Heart left ventricle (tissue), 16 donors: Measurements from ENCODE around the gene SIAH2. TPM values are rescaled to one million over a fixed set of nuclear protein-coding genes. Genes with fewer than 3 reads are reported as not detected.

ENCODE experiments used
- ATAC-seq, 4 donors: fragments of 200-7000 bp; cut with Tn5 transposase; one replicate each; pipeline ENCODE4 v1.9.1; 2020 to 2022; ENCODE audit warnings: moderate library complexity in 4 of 4, mild to moderate bottlenecking in 3 of 4, moderate number of reproducible peaks in 1 of 4
- DNase-seq, 5 donors: peaks; one replicate each; pipeline ENCODE4 v3.0.0-alpha.2; 2020
- H3K27ac ChIP-seq, 12 donors: fragments of 200-600 bp; sonication (generic) in 4 of 12; one replicate each; pipeline versions ENCODE4 v1.5.0 to v1.8.0; 2016 to 2022; ENCODE audit warnings: mild to moderate bottlenecking in 2 of 12
- H3K27me3 ChIP-seq, 9 donors: fragments of 200-600 bp; sonication (generic) in 2 of 9; one replicate each; pipeline versions ENCODE4 v1.5.1 to v1.8.0; 2016 to 2022; ENCODE audit warnings: mild to moderate bottlenecking in 3 of 9
- H3K36me3 ChIP-seq, 9 donors: fragments of 200-600 bp; sonication (generic) in 2 of 9; one replicate each; pipeline versions ENCODE4 v1.5.0 to v1.8.0; 2018 to 2022; ENCODE audit warnings: mild to moderate bottlenecking in 2 of 9
- H3K4me1 ChIP-seq, 12 donors: fragments of 200-600 bp; sonication (generic) in 4 of 12; one replicate each; pipeline versions ENCODE4 v1.5.0 to v1.8.0; 2016 to 2022; ENCODE audit warnings: mild to moderate bottlenecking in 3 of 12
- H3K4me3 ChIP-seq, 12 donors: fragments of 200-600 bp; sonication (generic) in 4 of 12; one replicate each; pipeline versions ENCODE4 v1.5.0 to v1.8.0; 2017 to 2022; ENCODE audit warnings: mild to moderate bottlenecking in 9 of 12, moderate library complexity in 4 of 12
- H3K9me3 ChIP-seq, 12 donors: fragments of 200-600 bp; sonication (generic) in 4 of 12; one replicate each; pipeline versions ENCODE4 v1.5.0 to v1.8.0; 2016 to 2022; ENCODE audit warnings: mild to moderate bottlenecking in 1 of 12
- POLR2A ChIP-seq, 2 donors: fragments of 450-650 bp; IDR thresholded peaks; one replicate each; pipeline ENCODE4 v1.6.1; 2017; ENCODE audit warnings: antibody characterized with exemption in 2 of 2, mild to moderate bottlenecking in 2 of 2, moderate library complexity in 2 of 2
- WGBS, 4 donors: extraction: QIAGEN DNeasy Blood & Tissue Kit in 2 of 4; methylation state at CpG; one replicate each; pipeline versions ENCODE4 v1.1.5 to v1.1.7; 2013 to 2018; 5-methylcytosine and 5-hydroxymethylcytosine counted together
- intact Hi-C, 10 donors: fragments of 100-400 bp; cut with DNase I; formaldehyde crosslinking; loops; one replicate each; pipeline versions ENCODE4 v1.11.1 to v1.14.2; 2022
- polyA plus RNA-seq, 2 donors: library from polyadenylated mRNA; stranded (reverse); fragments of 200-250 nt; gene quantifications; one replicate each; pipeline ENCODE4 v1.2.3, GENCODE V29; 2013
- total RNA-seq, 9 donors: library from RNA; depleted of rRNA in 2 of 9; stranded (reverse); fragments of >200 nt in 2 of 9; fragmentation: NEBNext Ultra II Directional in 3 of 9; extraction: Animal tissue kit (Norgen Biotek cat#: 25700) in 3 of 9; gene quantifications; one replicate each; pipeline versions ENCODE4 v1.1.0 to v1.2.4, GENCODE V29; 2016 to 2023
- TF ChIP-seq, protein P1 (sequence below), 12 donors: fragments of 200-600 bp; sonication (generic) in 4 of 12; IDR thresholded peaks; one replicate each; pipeline versions ENCODE4 v1.5.0 to v1.8.0; 2018 to 2022; ENCODE audit warnings: antibody characterized with exemption in 12 of 12, mild to moderate bottlenecking in 5 of 12
- donor health status: ischemic (EF 13 %, LVEDD 7.1; RV severe dilation, severe dysfunction).
- donor health status: healthy with polysubstance abuse.
- donor health status: DM: no; HTN: yes; CAD: no.
- donor health status: DM: no; HTN: no; CAD: no.
- donor health status: ischemic (EF 25% LVEDD 6.9; RV normal size, moderate dysfunction).
- donor health status: ischemic (EF 25% LVEDD 5.7; RV mildly dilated, moderate dysfunction).
- donor health status: healthy.
- donor health status: DM: yes; HTN: yes; CAD: no.
- donor health status: ischemic (EF 35%, LVEDD 5.7; RV mildly dilated, moderate dysfunction).
- donor health status: nonischemic (EF 11% LVEDD 7.7; RV severe dilation, severe dysfunction).
- donor health status: DM: yes; HTN: yes; CAD: no.
- donor health status: PGD.
- donor health status: ischemic (EF 29% LVEDD 5.4; RV normal size, mild dysfunction).
- donor health status: nonischemic (EF 23%, LVEDD 6.1; RV moderate dilation, normal function).

Gene SIAH2
- total and polyA plus RNA-seq, 11 donors: 7.1 to 38.7 (median 23.4) TPM

DNA sequence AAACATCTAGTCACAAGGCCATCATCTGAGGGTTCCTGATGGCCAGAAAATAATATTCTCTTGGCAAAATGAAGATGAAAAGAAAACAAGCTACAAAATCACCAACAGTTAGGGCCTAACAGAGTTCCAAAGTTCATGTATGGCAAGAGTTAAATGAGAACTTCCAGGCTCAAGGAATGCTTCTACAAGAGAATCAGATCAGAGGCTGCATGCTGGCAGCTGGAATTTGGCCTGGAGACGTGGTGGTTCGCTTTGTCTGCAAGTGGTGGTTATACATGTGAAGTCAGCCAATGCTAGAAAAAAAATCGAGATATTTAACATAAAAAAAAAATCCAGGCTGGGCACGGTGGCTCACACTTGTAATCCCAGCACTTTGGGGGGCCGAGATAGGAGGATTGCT, 5.6 kb downstream of the SIAH2 start:
- no peak for DNase-seq
- Histone ChIP-seq H3K9me3 (no peaks in the 10 kb centered on the region), H3K4me1 (peaks cover 5 to 77% (median 48%) of the 10 kb centered on the region in 12 donors), H3K27me3 (no peaks in the 10 kb centered on the region), H3K27ac (no peak overlapping the region), H3K4me3 (no peak overlapping the region), H3K36me3 (peaks cover 0 to 11% (median 0%) of the 10 kb centered on the region in 9 donors)
- ATAC-seq: no peak
- TF ChIP-seq, protein P1, sequence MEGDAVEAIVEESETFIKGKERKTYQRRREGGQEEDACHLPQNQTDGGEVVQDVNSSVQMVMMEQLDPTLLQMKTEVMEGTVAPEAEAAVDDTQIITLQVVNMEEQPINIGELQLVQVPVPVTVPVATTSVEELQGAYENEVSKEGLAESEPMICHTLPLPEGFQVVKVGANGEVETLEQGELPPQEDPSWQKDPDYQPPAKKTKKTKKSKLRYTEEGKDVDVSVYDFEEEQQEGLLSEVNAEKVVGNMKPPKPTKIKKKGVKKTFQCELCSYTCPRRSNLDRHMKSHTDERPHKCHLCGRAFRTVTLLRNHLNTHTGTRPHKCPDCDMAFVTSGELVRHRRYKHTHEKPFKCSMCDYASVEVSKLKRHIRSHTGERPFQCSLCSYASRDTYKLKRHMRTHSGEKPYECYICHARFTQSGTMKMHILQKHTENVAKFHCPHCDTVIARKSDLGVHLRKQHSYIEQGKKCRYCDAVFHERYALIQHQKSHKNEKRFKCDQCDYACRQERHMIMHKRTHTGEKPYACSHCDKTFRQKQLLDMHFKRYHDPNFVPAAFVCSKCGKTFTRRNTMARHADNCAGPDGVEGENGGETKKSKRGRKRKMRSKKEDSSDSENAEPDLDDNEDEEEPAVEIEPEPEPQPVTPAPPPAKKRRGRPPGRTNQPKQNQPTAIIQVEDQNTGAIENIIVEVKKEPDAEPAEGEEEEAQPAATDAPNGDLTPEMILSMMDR (IDR thresholded peaks at IDR 0.05): no peak
- TF ChIP-seq POLR2A (IDR thresholded peaks at IDR 0.05): no peak
- intact Hi-C loops: loop anchor here in 1 of 10 donors (5.0 kb wide), 1 partner anchor 35 kb away; no protein-coding TSS in a partner anchor
- 55 to 60% (median 57%) methylated on average over 5 of the region's 5 CpGs for WGBS, 4 donors

DNA sequence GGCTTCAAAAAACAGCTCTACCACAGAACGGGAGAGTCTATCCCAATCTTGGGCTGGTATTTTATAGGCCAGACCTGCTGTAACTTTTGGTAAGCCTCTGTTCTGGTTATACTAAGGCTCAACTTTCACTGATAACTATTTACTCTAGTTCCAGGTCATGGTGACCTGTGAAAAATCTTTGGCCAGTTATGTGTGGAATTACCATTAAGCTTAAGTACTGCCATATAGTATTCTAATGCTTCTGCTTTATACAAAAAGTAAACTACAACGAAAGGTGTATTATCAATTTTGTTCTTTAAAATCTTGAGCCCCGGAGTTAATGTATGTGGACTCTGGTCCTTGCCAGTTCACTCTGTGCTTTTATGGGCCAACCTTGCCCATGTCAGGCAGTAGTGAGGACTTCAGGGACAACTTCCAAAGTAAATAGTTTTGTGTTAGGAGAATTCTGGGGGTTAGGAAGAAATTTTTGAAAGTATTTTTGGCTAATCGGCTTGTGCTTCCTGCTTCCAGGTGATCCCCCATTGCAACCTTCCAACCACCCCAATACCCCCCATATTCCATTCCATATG, 6.4 kb downstream of the SIAH2 start:
- H3K27me3 ChIP-seq: no peaks in the 10 kb centered on the region
- ATAC-seq (no peak), DNase-seq (no peak)
- no peak for TF ChIP-seq POLR2A (IDR thresholded peaks at IDR 0.05)
- TF ChIP-seq, protein P1 (IDR thresholded peaks at IDR 0.05): no peak
- 74 to 83% (median 79%) methylated on average over 4 of the region's 4 CpGs for WGBS, 4 donors
- H3K4me3 ChIP-seq: no peak overlapping the region
- intact Hi-C loops: loop anchor here in 1 of 10 donors (5.0 kb wide), 1 partner anchor 34 kb away; no protein-coding TSS in a partner anchor
- H3K4me1 ChIP-seq: peaks cover 5 to 84% (median 54%) of the 10 kb centered on the region in 12 donors
- peaks cover 0 to 11% (median 0%) of the 10 kb centered on the region in 9 donors for H3K36me3 ChIP-seq
- H3K9me3 ChIP-seq: no peaks in the 10 kb centered on the region
- H3K27ac ChIP-seq: peak overlapping the region in 5 of 12 donors; percentile 18 to 51 (median 31)

DNA sequence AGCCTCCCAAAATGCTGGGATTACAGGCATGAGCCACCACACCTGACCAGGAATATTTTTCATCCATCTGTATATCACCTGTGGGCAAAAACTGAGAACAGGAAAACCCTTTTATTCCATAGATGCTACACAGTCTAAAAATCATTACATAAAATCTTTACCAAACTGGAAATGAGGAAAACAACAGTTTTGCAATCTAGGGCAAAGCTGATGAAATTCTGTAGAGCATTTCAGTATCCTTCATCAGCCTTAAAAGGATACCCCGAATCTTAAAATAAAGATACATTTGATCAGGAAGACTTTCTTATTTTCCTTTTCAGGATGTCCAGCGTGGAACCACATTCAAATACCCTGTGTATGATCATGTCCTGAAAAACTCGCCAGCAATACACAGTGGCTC, 7.1 kb downstream of the SIAH2 start:
- no peak overlapping the region for H3K4me3 ChIP-seq
- no peak for TF ChIP-seq POLR2A (IDR thresholded peaks at IDR 0.05)
- TF ChIP-seq, protein P1 (IDR thresholded peaks at IDR 0.05): no peak
- no peak for ATAC-seq
- WGBS, 4 donors: 76 to 89% (median 83%) methylated on average over 3 of the region's 3 CpGs
- H3K4me1 ChIP-seq: peaks cover 2 to 84% (median 49%) of the 10 kb centered on the region in 12 donors
- peaks cover 0 to 11% (median 0%) of the 10 kb centered on the region in 9 donors for H3K36me3 ChIP-seq
- no peaks in the 10 kb centered on the region for H3K9me3 ChIP-seq
- H3K27me3 ChIP-seq: no peaks in the 10 kb centered on the region
- peak overlapping the region in 4 of 12 donors; percentile 25 to 51 (median 34) for H3K27ac ChIP-seq
- intact Hi-C loops: loop anchor here in 1 of 10 donors (5.0 kb wide), 1 partner anchor 34 kb away; no protein-coding TSS in a partner anchor
- DNase-seq: no peak

DNA sequence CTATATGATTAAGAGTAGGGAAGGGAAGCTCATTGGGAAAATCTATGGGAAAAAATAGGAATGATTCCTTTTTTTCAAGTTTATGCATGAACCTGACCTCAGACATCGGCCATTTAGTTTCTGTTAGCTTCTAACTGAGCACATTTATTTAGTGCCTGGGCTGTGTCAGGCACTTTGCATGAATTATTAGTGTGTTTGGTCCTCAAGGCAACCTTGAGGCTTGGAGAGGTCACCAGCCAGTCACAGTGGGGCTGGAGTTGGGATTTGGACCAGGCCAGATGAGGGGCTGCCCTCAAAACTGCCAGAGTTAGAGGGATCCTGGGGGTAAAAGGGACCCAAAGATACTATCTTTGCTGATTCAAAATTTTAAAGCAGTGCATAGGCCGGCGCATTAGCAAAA, 8.1 kb downstream of the SIAH2 start:
- H3K36me3 ChIP-seq: peaks cover 0 to 11% (median 0%) of the 10 kb centered on the region in 9 donors
- 83 to 99% (median 96%) methylated on average over 3 of the region's 3 CpGs for WGBS, 4 donors
- H3K9me3 ChIP-seq: no peaks in the 10 kb centered on the region
- no peak overlapping the region for H3K27ac ChIP-seq
- peaks cover 0 to 75% (median 43%) of the 10 kb centered on the region in 12 donors for H3K4me1 ChIP-seq
- H3K27me3 ChIP-seq: no peaks in the 10 kb centered on the region
- intact Hi-C loops: loop anchor here in 1 of 10 donors (5.0 kb wide), 1 partner anchor 33 kb away; no protein-coding TSS in a partner anchor
- H3K4me3 ChIP-seq: no peak overlapping the region
- no peak for TF ChIP-seq POLR2A (IDR thresholded peaks at IDR 0.05)
- TF ChIP-seq, protein P1 (IDR thresholded peaks at IDR 0.05): no peak
- ATAC-seq (no peak), DNase-seq (no peak)
